Cardiac muscle cell (in vitro differentiated cells and primary cell): ENCODE data around the gene OR6N1. TPM values are rescaled to one million over a fixed set of nuclear protein-coding genes. Genes with fewer than 3 reads are reported as not detected.

Experiments used
- DNase-seq, 2 donors: peaks; one replicate each; pipeline versions ENCODE4 v3.0.0 to v3.0.0-alpha.2; 2010 to 2017; ENCODE audit warnings: low read depth in 1 of 2, low spot score in 1 of 2
- H3K27ac ChIP-seq: fragments of 200-600 bp; sonication (generic); 2 replicates; pipeline ENCODE4 v1.5.1; 2016
- H3K27me3 ChIP-seq: fragments of 200-600 bp; sonication (generic); 2 replicates; pipeline ENCODE4 v1.6.0; 2016; ENCODE audit warnings: control low read depth
- H3K36me3 ChIP-seq: fragments of 200-600 bp; sonication (generic); 2 replicates; pipeline ENCODE4 v1.5.1; 2016; ENCODE audit warnings: control low read depth
- H3K4me1 ChIP-seq: fragments of 200-600 bp; sonication (generic); 2 replicates; pipeline ENCODE4 v1.8.1; 2017; ENCODE audit warnings: low read depth, mild to moderate bottlenecking, mixed run types
- H3K4me3 ChIP-seq: fragments of 200-600 bp; sonication (generic); 2 replicates; pipeline ENCODE4 v1.5.1; 2016; ENCODE audit warnings: mild to moderate bottlenecking
- H3K9me3 ChIP-seq: fragments of 200-600 bp; sonication (generic); 2 replicates; pipeline ENCODE4 v1.5.1; 2017; ENCODE audit warnings: low read depth, mild to moderate bottlenecking, control low read depth
- polyA plus RNA-seq: library from polyadenylated mRNA; unstranded; fragments of >200 nt; fragmentation: Nextera tagmentation; extraction: Ambion mirVana; gene quantifications from 2 replicates; pipeline ENCODE4 v1.2.1, GENCODE V29; 2016
- total RNA-seq: library from RNA; depleted of rRNA; stranded (reverse); fragments of >200 nt; gene quantifications from 2 replicates; pipeline ENCODE4 v1.2.3, GENCODE V29; 2016
- TF ChIP-seq, protein P1 (sequence below): IDR thresholded peaks from 2 replicates; pipeline ENCODE4 v1.5.1; 2012; ENCODE audit warnings: low read depth, mild to moderate bottlenecking, low read length

OR6N1 gene
- total and polyA plus RNA-seq, 2 experiments from 2014 or later: not detected

DNA sequence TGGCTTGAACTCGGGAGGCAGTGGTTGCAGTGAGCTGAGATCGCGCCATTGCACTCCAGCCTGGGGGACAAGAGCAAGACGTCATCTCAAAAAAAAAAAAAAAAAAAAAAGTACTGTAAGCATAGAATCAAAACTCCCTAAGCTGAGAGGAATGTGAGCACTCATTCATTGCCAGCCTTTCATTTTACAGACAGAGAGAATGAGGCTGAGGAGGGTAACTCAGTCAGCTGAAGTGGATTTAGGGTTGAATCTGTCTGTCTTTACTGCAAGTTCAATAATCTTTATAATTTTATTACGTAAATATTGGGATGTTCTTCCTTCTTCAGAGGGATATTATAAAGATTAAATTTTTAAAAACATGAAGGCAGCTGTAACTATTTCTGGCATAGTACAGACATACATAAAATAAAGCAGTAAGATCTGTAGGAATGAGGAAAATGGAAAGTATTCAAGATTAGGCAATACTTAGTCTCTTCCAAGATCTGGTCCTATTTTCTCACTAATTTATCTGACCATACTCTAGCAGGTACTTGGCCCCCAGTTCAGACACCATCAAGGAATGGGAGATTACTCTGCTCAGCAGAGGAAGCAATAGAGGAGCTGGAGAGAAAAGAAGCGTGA is 35.0 kb upstream of the OR6N1 start:
- no peaks in the 10 kb centered on the region for H3K9me3 ChIP-seq
- no peaks in the 10 kb centered on the region for H3K36me3 ChIP-seq
- peak in 1 of 2 donors; percentile 27 for DNase-seq
- TF ChIP-seq, protein P1, sequence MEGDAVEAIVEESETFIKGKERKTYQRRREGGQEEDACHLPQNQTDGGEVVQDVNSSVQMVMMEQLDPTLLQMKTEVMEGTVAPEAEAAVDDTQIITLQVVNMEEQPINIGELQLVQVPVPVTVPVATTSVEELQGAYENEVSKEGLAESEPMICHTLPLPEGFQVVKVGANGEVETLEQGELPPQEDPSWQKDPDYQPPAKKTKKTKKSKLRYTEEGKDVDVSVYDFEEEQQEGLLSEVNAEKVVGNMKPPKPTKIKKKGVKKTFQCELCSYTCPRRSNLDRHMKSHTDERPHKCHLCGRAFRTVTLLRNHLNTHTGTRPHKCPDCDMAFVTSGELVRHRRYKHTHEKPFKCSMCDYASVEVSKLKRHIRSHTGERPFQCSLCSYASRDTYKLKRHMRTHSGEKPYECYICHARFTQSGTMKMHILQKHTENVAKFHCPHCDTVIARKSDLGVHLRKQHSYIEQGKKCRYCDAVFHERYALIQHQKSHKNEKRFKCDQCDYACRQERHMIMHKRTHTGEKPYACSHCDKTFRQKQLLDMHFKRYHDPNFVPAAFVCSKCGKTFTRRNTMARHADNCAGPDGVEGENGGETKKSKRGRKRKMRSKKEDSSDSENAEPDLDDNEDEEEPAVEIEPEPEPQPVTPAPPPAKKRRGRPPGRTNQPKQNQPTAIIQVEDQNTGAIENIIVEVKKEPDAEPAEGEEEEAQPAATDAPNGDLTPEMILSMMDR: no peak
- H3K4me3 ChIP-seq: no peak overlapping the region
- no peaks in the 10 kb centered on the region for H3K4me1 ChIP-seq
- H3K27ac ChIP-seq: no peak overlapping the region
- no peaks in the 10 kb centered on the region for H3K27me3 ChIP-seq

DNA sequence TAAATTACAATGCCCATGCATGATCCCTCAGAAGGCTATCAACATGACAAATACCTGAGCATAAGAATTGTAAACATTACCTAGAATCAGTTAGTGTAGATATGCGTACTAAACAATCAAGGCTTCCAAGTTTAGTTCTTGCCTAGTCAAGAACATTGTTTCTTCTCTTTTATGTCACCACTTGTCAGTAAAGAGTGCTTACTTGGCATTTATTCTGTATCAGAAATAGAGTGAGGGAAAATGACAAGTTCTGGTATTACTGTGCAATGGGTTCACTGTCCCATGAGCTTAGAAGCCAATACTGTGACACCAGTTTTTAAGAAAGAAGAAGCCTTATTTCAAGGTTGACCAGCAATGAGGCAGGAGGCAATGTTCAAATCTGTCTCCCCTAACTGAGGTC is 31.7 kb upstream of the OR6N1 start:
- DNase-seq: no peak
- Histone ChIP-seq H3K27me3 (no peaks in the 10 kb centered on the region), H3K4me1 (no peaks in the 10 kb centered on the region), H3K4me3 (no peak overlapping the region), H3K9me3 (no peaks in the 10 kb centered on the region), H3K36me3 (no peaks in the 10 kb centered on the region), H3K27ac (no peak overlapping the region)
- TF ChIP-seq, protein P1: no peak

DNA sequence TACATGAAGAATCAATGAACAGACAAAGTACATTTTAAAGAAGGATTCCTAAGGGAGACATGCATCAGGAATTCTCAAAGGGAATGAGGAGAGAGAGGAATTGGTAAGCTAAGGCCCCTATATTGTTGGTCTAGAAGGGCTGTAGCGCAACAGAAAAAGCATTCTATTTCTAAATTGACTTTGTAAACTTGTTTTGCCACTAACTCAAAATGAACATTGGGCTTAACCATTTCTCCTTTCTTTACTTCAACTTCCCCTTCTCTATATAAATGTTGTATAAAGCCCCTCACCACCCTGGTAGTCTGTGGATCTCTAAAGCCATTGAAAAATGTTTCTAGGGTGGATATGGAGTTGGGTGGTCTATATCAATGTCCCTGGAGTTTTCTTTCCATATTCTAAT is 29.4 kb upstream of the OR6N1 start:
- H3K4me1 ChIP-seq: no peaks in the 10 kb centered on the region
- H3K27me3 ChIP-seq: no peaks in the 10 kb centered on the region

DNA sequence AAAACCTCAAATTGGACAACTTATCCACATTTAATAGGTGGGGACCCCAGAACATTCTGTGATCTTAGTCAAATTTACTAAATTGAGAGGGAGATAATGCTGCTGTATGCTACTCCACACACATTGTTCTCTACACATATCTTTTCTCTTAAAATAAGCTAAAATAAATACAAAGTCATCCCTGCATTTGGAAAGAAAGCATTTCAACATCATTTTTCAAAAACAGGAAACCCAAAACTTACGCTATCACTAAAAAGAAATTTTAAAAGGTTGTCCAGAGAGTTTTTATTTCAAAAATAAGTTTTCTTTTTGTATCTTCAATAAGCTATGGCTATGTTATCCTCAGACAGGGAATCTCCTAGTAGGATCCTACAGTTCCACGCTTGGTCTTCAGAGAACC is 28.5 kb upstream of the OR6N1 start:
- no peaks in the 10 kb centered on the region for H3K9me3 ChIP-seq
- no peak overlapping the region for H3K27ac ChIP-seq
- TF ChIP-seq, protein P1: no peak
- H3K36me3 ChIP-seq: no peaks in the 10 kb centered on the region
- DNase-seq: no peak
- no peaks in the 10 kb centered on the region for H3K4me1 ChIP-seq
- H3K4me3 ChIP-seq: no peak overlapping the region
- no peaks in the 10 kb centered on the region for H3K27me3 ChIP-seq

More for the DNA sequence above, 29.4 kb upstream of the OR6N1 start:
- no peak overlapping the region for H3K4me3 ChIP-seq
- no peaks in the 10 kb centered on the region for H3K36me3 ChIP-seq
- TF ChIP-seq, protein P1: no peak
- no peak for DNase-seq
- no peaks in the 10 kb centered on the region for H3K9me3 ChIP-seq
- no peak overlapping the region for H3K27ac ChIP-seq

- TF ChIP-seq, protein P1: no peak
- Histone ChIP-seq H3K27ac (no peak overlapping the region), H3K4me1 (no peaks in the 10 kb centered on the region), H3K36me3 (no peaks in the 10 kb centered on the region), H3K4me3 (no peak overlapping the region), H3K27me3 (no peaks in the 10 kb centered on the region), H3K9me3 (no peaks in the 10 kb centered on the region)
- DNase-seq: peak in 1 of 2 donors; percentile 2
These were observed 27.7 kb upstream of the OR6N1 start for GRCh38 chr1:158799689-158800088.
